GM23248 (cell line): ENCODE measurements around the gene PRAF2. TPM values are rescaled to one million over a fixed set of nuclear protein-coding genes. Genes with fewer than 3 reads are reported as not detected.

Experiments
- DNase-seq: peaks from one replicate; pipeline ENCODE4 v3.0.0-alpha.2; 2015
- H2AFZ ChIP-seq: fragments of 200-600 bp; sonication (generic); 2 replicates; pipeline ENCODE4 v1.6.1; 2016; ENCODE audit warnings: antibody characterized with exemption
- H3F3A ChIP-seq: fragments of 200-600 bp; sonication (generic); 2 replicates; pipeline ENCODE4 v1.6.1; 2016; ENCODE audit warnings: mild to moderate bottlenecking, antibody characterized with exemption, mixed run types; ENCODE audit not compliant: insufficient read depth
- H3K27ac ChIP-seq: fragments of 200-600 bp; sonication (generic); 2 replicates; pipeline ENCODE4 v1.5.1; 2016; ENCODE audit warnings: mild to moderate bottlenecking
- H3K27me3 ChIP-seq: fragments of 200-600 bp; sonication (generic); replicated peaks from 2 replicates; pipeline ENCODE4 v1.6.1; 2016; ENCODE audit warnings: mild to moderate bottlenecking; ENCODE audit not compliant: insufficient read depth
- H3K36me3 ChIP-seq: fragments of 200-600 bp; sonication (generic); 2 replicates; pipeline ENCODE4 v1.6.1; 2016; ENCODE audit warnings: low read depth, mild to moderate bottlenecking
- H3K4me1 ChIP-seq: fragments of 200-600 bp; sonication (generic); 2 replicates; pipeline ENCODE4 v1.6.1; 2016; ENCODE audit warnings: mild to moderate bottlenecking; ENCODE audit not compliant: insufficient read depth
- H3K4me2 ChIP-seq: fragments of 200-600 bp; sonication (generic); one replicate; pipeline ENCODE4 v1.6.1; 2016; ENCODE audit warnings: mild to moderate bottlenecking; ENCODE audit not compliant: unreplicated experiment
- H3K4me3 ChIP-seq: fragments of 200-600 bp; sonication (generic); 2 replicates; pipeline ENCODE4 v1.5.1; 2016; ENCODE audit warnings: mild to moderate bottlenecking
- H3K79me2 ChIP-seq: fragments of 200-600 bp; sonication (generic); 2 replicates; pipeline ENCODE4 v1.6.1; 2016; ENCODE audit warnings: mild to moderate bottlenecking; ENCODE audit not compliant: insufficient read depth
- H3K9ac ChIP-seq: fragments of 200-600 bp; sonication (generic); 2 replicates; pipeline ENCODE4 v1.6.1; 2016; ENCODE audit warnings: mild to moderate bottlenecking
- H3K9me2 ChIP-seq: fragments of 200-600 bp; sonication (generic); 2 replicates; pipeline ENCODE4 v1.6.1; 2016; ENCODE audit warnings: mixed run types, mild to moderate bottlenecking, moderate library complexity; ENCODE audit not compliant: insufficient read depth
- H3K9me3 ChIP-seq: fragments of 200-600 bp; sonication (generic); one replicate; pipeline ENCODE4 v1.6.1; 2017; ENCODE audit warnings: low read depth
- H4K20me1 ChIP-seq: fragments of 200-600 bp; sonication (generic); 2 replicates; pipeline ENCODE4 v1.6.0; 2016; ENCODE audit not compliant: insufficient read depth
- EZH2 ChIP-seq: fragments of 200-600 bp; sonication (generic); IDR thresholded peaks from 2 replicates; pipeline ENCODE4 v1.6.1; 2018; ENCODE audit warnings: antibody characterized with exemption, mild to moderate bottlenecking; ENCODE audit not compliant: insufficient read depth, poor library complexity, severe bottlenecking
- EZH2phosphoT487 ChIP-seq: fragments of 200-600 bp; sonication (generic); IDR thresholded peaks from 2 replicates; pipeline ENCODE4 v1.6.1; 2018; ENCODE audit warnings: antibody characterized with exemption, moderate library complexity, mild to moderate bottlenecking, low read depth; ENCODE audit not compliant: insufficient read depth
- WGBS, 2 experiments: methylation state at CpG; one replicate each; pipeline ENCODE4 v1.1.6; 2015 to 2017; ENCODE audit warnings: low lambda C conversion rate in 2 of 2, low coverage in 1 of 2; ENCODE audit errors: missing lambda C conversion rate in 2 of 2; 5-methylcytosine and 5-hydroxymethylcytosine counted together
- in situ Hi-C: fragments of 300-500 bp; cut with MboI; formaldehyde crosslinking; loops from 2 replicates; pipeline ENCODE4 v1.15.0; 2020
- polyA plus RNA-seq: library from polyadenylated mRNA; unstranded; fragments of >200 nt; fragmentation: Nextera tagmentation; extraction: Ambion mirVana; gene quantifications from 2 replicates; pipeline ENCODE4 v1.2.1, GENCODE V29; 2016
- total RNA-seq: library from RNA; depleted of rRNA; stranded (reverse); fragments of >200 nt; shearing (Covaris generic); gene quantifications from 2 replicates; pipeline ENCODE4 v1.2.3, GENCODE V29; 2014

PRAF2 gene
- total and polyA plus RNA-seq, 2 experiments from 2014 or later: 24.6 to 141 TPM

DNA sequence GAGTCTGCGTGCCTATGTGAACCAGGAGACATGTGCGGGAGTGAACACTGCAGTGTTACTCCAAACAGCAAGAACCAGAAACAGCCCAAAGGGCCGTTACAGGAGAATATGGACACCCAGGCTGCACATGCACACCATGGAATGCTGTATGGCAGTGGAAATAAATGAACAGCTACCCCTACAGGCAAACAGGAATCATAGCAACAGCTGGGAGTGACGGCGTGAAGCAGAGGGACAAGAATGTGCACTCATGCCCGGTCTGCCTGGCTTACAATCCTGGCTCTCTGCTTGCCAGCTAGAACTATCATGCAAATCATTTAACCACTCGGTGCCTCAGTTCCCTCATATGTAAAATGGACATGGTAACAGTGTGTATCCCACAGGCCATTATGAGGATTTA, 33.1 kb upstream of the PRAF2 start:
- H3K27me3 ChIP-seq: no peaks in the 10 kb centered on the region
- H3K9me2 ChIP-seq: no peaks in the 10 kb centered on the region
- DNase-seq: peak; percentile 68
- H3K4me1 ChIP-seq: no peaks in the 10 kb centered on the region
- H3K4me3 ChIP-seq: no peak overlapping the region
- H3K79me2 ChIP-seq: no peaks in the 10 kb centered on the region
- H3K4me2 ChIP-seq: no peak overlapping the region
- no peaks in the 10 kb centered on the region for H4K20me1 ChIP-seq
- no peaks in the 10 kb centered on the region for H3K36me3 ChIP-seq
- H2AFZ ChIP-seq: no peak overlapping the region
- H3K9me3 ChIP-seq: no peaks in the 10 kb centered on the region
- H3K9ac ChIP-seq: no peak overlapping the region
- H3K27ac ChIP-seq: no peak overlapping the region
- in situ Hi-C loops: no loop called here
- no peak for TF ChIP-seq EZH2
- TF ChIP-seq EZH2phosphoT487: no peak
- 29 to 43% methylated on average over 3 to 5 of the region's 7 CpGs for WGBS, 2 experiments
- no peaks in the 10 kb centered on the region for H3F3A ChIP-seq

DNA sequence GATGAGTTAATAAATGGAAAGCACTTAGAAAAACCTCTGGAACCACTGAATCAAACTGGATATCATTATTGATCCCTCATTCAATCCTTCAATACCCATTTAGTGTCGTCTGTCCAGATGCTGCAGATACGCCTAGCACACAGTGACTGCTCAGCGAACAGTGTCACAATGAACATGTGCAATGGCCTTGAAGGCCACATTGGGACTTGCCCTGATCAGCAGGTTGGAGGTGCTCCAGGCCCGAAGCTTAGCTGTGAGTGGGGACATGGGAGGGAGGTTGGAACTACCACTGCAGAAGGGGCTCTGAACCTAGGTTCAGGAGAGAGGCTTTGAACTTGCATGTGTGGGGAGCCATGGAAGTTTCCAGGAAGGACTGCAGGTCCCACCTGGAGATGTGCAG, 32.5 kb upstream of the PRAF2 start:
- H3K4me2 ChIP-seq: no peak overlapping the region
- in situ Hi-C loops: no loop called here
- H3F3A ChIP-seq: no peaks in the 10 kb centered on the region
- no peaks in the 10 kb centered on the region for H3K9me2 ChIP-seq
- no peaks in the 10 kb centered on the region for H3K27me3 ChIP-seq
- no peak overlapping the region for H2AFZ ChIP-seq
- H3K9ac ChIP-seq: no peak overlapping the region
- DNase-seq: no peak
- no peaks in the 10 kb centered on the region for H3K9me3 ChIP-seq
- H3K36me3 ChIP-seq: no peaks in the 10 kb centered on the region
- H3K4me1 ChIP-seq: no peaks in the 10 kb centered on the region
- TF ChIP-seq EZH2phosphoT487 (no peak), EZH2 (no peak)
- 63 to 75% methylated on average over 4 of the region's 4 CpGs for WGBS, 2 experiments
- no peak overlapping the region for H3K4me3 ChIP-seq
- no peaks in the 10 kb centered on the region for H3K79me2 ChIP-seq
- no peak overlapping the region for H3K27ac ChIP-seq
- H4K20me1 ChIP-seq: no peaks in the 10 kb centered on the region

GRCh38 chrX:49103637-49104036, 29.8 kb upstream of the PRAF2 start:
- WGBS, 2 experiments: 69 to 74% methylated on average over 3 of the region's 3 CpGs
- Histone ChIP-seq H3K9ac (no peak overlapping the region), H3K27me3 (no peaks in the 10 kb centered on the region), H3F3A (no peaks in the 10 kb centered on the region), H4K20me1 (no peaks in the 10 kb centered on the region), H3K9me2 (no peaks in the 10 kb centered on the region), H3K4me1 (no peaks in the 10 kb centered on the region), H3K36me3 (no peaks in the 10 kb centered on the region), H2AFZ (no peak overlapping the region), H3K9me3 (no peaks in the 10 kb centered on the region), H3K27ac (no peak overlapping the region), H3K4me2 (no peak overlapping the region), H3K79me2 (no peaks in the 10 kb centered on the region), H3K4me3 (no peak overlapping the region)
- no peak for DNase-seq
- TF ChIP-seq EZH2phosphoT487 (no peak), EZH2 (no peak)
- in situ Hi-C loops: no loop called here

- no peak for DNase-seq
- 62 to 84% methylated on average over 7 to 8 of the region's 9 CpGs for WGBS, 2 experiments
- TF ChIP-seq EZH2phosphoT487: no peak
- TF ChIP-seq EZH2: no peak
Measured at GRCh38 chrX:49102190-49102589, 28.4 kb upstream of the PRAF2 start.

GRCh38 chrX:49101629-49101984, 27.8 kb upstream of the PRAF2 start:
- no peak overlapping the region for H3K4me2 ChIP-seq
- H2AFZ ChIP-seq: 0 out of 2 replicates have a peak overlapping the region, but pooled peaks have one; percentile 58
- 3 to 13% methylated on average over 7 to 9 of the region's 9 CpGs for WGBS, 2 experiments
- no peaks in the 10 kb centered on the region for H3F3A ChIP-seq
- peak overlapping the region; percentile 57 for H3K9ac ChIP-seq
- no peaks in the 10 kb centered on the region for H3K36me3 ChIP-seq
- H3K9me2 ChIP-seq: no peaks in the 10 kb centered on the region
- TF ChIP-seq EZH2phosphoT487: no peak
- no peak for TF ChIP-seq EZH2
- no peaks in the 10 kb centered on the region for H3K79me2 ChIP-seq
- H3K4me3 ChIP-seq: peak overlapping the region; percentile 82
- no peaks in the 10 kb centered on the region for H3K4me1 ChIP-seq
- H4K20me1 ChIP-seq: no peaks in the 10 kb centered on the region
- H3K9me3 ChIP-seq: no peaks in the 10 kb centered on the region
- no peak overlapping the region for H3K27ac ChIP-seq
- no peak for DNase-seq
- no peaks in the 10 kb centered on the region for H3K27me3 ChIP-seq
- in situ Hi-C loops: no loop called here

More at GRCh38 chrX:49102190-49102589, 28.4 kb upstream of the PRAF2 start:
- no peak overlapping the region for H3K27ac ChIP-seq
- H3K36me3 ChIP-seq: no peaks in the 10 kb centered on the region
- no peaks in the 10 kb centered on the region for H3F3A ChIP-seq
- H3K4me3 ChIP-seq: no peak overlapping the region
- H2AFZ ChIP-seq: no peak overlapping the region
- H3K9me3 ChIP-seq: no peaks in the 10 kb centered on the region
- no peaks in the 10 kb centered on the region for H3K79me2 ChIP-seq
- no peaks in the 10 kb centered on the region for H3K4me1 ChIP-seq
- H3K9me2 ChIP-seq: no peaks in the 10 kb centered on the region
- no peak overlapping the region for H3K9ac ChIP-seq
- no peaks in the 10 kb centered on the region for H3K27me3 ChIP-seq
- in situ Hi-C loops: no loop called here
- H4K20me1 ChIP-seq: no peaks in the 10 kb centered on the region
- no peak overlapping the region for H3K4me2 ChIP-seq
